ENCODE measurements around the gene KCNJ12. TPM values are rescaled to one million over a fixed set of nuclear protein-coding genes. Genes with fewer than 3 reads are reported as not detected.

Gene KCNJ12
- total RNA-seq, 1 experiment from 2014 or later: 2.3 TPM

- no peak for TF ChIP-seq ARID4B (CRISPR knock-in tag; IDR thresholded peaks at IDR 0.05; ENCODE audit: borderline replicate concordance)
Measured at GRCh38 chr17:21395764-21396163, 19.6 kb downstream of the KCNJ12 start (continued).

- ATAC-seq (no peak), DNase-seq (ENCODE audit: low spot score) (no peak)
- ChIA-PET CTCF (no interaction called here), POLR2A (no interaction called here)
- no peak for TF ChIP-seq PRDM15 (CRISPR knock-in tag; IDR thresholded peaks at IDR 0.05)
- TF ChIP-seq CBFB (CRISPR knock-in tag; IDR thresholded peaks at IDR 0.05; ENCODE audit: low read depth): no peak
- TF ChIP-seq STAT6 (CRISPR knock-in tag; conservative IDR thresholded peaks at IDR 0.05; ENCODE audit: low read depth): no peak
- TF ChIP-seq USF2 (CRISPR knock-in tag; IDR thresholded peaks at IDR 0.05): no peak
- no peak for TF ChIP-seq ETV6 (CRISPR knock-in tag; IDR thresholded peaks at IDR 0.05)
- no peak for TF ChIP-seq SMAD4 (CRISPR knock-in tag; IDR thresholded peaks at IDR 0.05)
- TF ChIP-seq ESRRA (CRISPR knock-in tag; IDR thresholded peaks at IDR 0.05; ENCODE audit: borderline replicate concordance): no peak
- TF ChIP-seq ARID4B (CRISPR knock-in tag; IDR thresholded peaks at IDR 0.05; ENCODE audit: borderline replicate concordance): no peak
- TF ChIP-seq HMGA2 (CRISPR knock-in tag; IDR thresholded peaks at IDR 0.05): no peak
- no peak for TF ChIP-seq ZNF121 (CRISPR knock-in tag; IDR thresholded peaks at IDR 0.05)
- TF ChIP-seq ZNF232 (CRISPR knock-in tag; IDR thresholded peaks at IDR 0.05): no peak
- no peaks in the 10 kb centered on the region for H3K36me3 Mint-ChIP-seq
- no peaks in the 10 kb centered on the region for H3K9me3 Mint-ChIP-seq
- no peaks in the 10 kb centered on the region; the same call in 1 of the 2 replicates for H3K27me3 Mint-ChIP-seq (ENCODE audit: low read depth)
- no peak overlapping the region for H3K27ac Mint-ChIP-seq
- no peak overlapping the region for H3K4me3 Mint-ChIP-seq
- peaks cover 10% of the 10 kb centered on the region for H3K4me1 Mint-ChIP-seq
Measured at GRCh38 chr17:21396237-21396636, 20.1 kb downstream of the KCNJ12 start.
